H9 (cell line): ENCODE results near the gene CCDC9B. TPM values are rescaled to one million over a fixed set of nuclear protein-coding genes. Genes with fewer than 3 reads are reported as not detected.

Source experiments
- DNase-seq: peaks from one replicate; pipeline ENCODE4 v3.0.0-alpha.2; 2017
- H2AFZ ChIP-seq: one replicate; pipeline ENCODE4 v1.6.1; 2013; ENCODE audit warnings: mild to moderate bottlenecking, low read length, control low read depth, moderate library complexity
- H2AK5ac ChIP-seq: 2 replicates; pipeline ENCODE4 v1.6.1; 2013; ENCODE audit warnings: low read length, control low read depth, mixed read lengths; ENCODE audit not compliant: insufficient read length
- H2BK120ac ChIP-seq: one replicate; pipeline ENCODE4 v1.6.1; 2013; ENCODE audit warnings: low read depth, mild to moderate bottlenecking, low read length, control low read depth, inconsistent platforms; ENCODE audit not compliant: poor library complexity, severe bottlenecking
- H2BK12ac ChIP-seq: 2 replicates; pipeline ENCODE4 v1.6.1; 2013; ENCODE audit warnings: low read length, control low read depth, mixed read lengths, low read depth; ENCODE audit not compliant: insufficient read length
- H2BK15ac ChIP-seq: 2 replicates; pipeline ENCODE4 v1.6.1; 2013; ENCODE audit warnings: low read depth, low read length, control low read depth
- H2BK20ac ChIP-seq: one replicate; pipeline ENCODE4 v1.6.1; 2013; ENCODE audit warnings: low read depth, mild to moderate bottlenecking, low read length, control low read depth, inconsistent platforms; ENCODE audit not compliant: poor library complexity, severe bottlenecking
- H2BK5ac ChIP-seq: 2 replicates; pipeline ENCODE4 v1.6.1; 2013; ENCODE audit warnings: low read length, control low read depth, mixed read lengths; ENCODE audit not compliant: insufficient read length
- H3K14ac ChIP-seq: 2 replicates; pipeline ENCODE4 v1.6.1; 2013; ENCODE audit warnings: low read length, control low read depth; ENCODE audit not compliant: insufficient read depth
- H3K18ac ChIP-seq: 2 replicates; pipeline ENCODE4 v1.6.1; 2013; ENCODE audit warnings: low read depth, mild to moderate bottlenecking, mixed read lengths, low read length, control low read depth; ENCODE audit not compliant: insufficient read length
- H3K23ac ChIP-seq: 2 replicates; pipeline ENCODE4 v1.6.1; 2013; ENCODE audit warnings: low read length, control low read depth, mixed read lengths, low read depth; ENCODE audit not compliant: insufficient read length
- H3K23me2 ChIP-seq: 2 replicates; pipeline ENCODE4 v1.6.1; 2013; ENCODE audit warnings: low read depth, mild to moderate bottlenecking, mixed read lengths, low read length, control low read depth; ENCODE audit not compliant: insufficient read length, poor library complexity, severe bottlenecking
- H3K27ac ChIP-seq: 2 replicates; pipeline ENCODE4 v1.5.1; 2013; ENCODE audit warnings: low read length, control low read depth, mixed read lengths, low read depth; ENCODE audit not compliant: insufficient read length
- H3K27me3 ChIP-seq: 2 replicates; pipeline ENCODE4 v1.6.1; 2013; ENCODE audit warnings: low read length, control low read depth, inconsistent platforms; ENCODE audit not compliant: insufficient read depth
- H3K4ac ChIP-seq: 2 replicates; pipeline ENCODE4 v1.6.1; 2013; ENCODE audit warnings: low read depth, mild to moderate bottlenecking, control low read depth, inconsistent platforms, low read length, moderate library complexity
- H3K4me1 ChIP-seq: 2 replicates; pipeline ENCODE4 v1.6.1; 2013; ENCODE audit warnings: low read length, control low read depth, inconsistent platforms; ENCODE audit not compliant: insufficient read depth
- H3K4me2 ChIP-seq: 2 replicates; pipeline ENCODE4 v1.6.1; 2013; ENCODE audit warnings: low read length, control low read depth, mixed read lengths; ENCODE audit not compliant: insufficient read length, insufficient read depth
- H3K56ac ChIP-seq: 2 replicates; pipeline ENCODE4 v1.6.1; 2013; ENCODE audit warnings: low read depth, mild to moderate bottlenecking, mixed read lengths, low read length, control low read depth; ENCODE audit not compliant: insufficient read length
- H3K79me1 ChIP-seq: 2 replicates; pipeline ENCODE4 v1.6.1; 2013; ENCODE audit warnings: low read depth, mild to moderate bottlenecking, moderate library complexity, low read length, control low read depth, inconsistent platforms; ENCODE audit not compliant: insufficient read depth, poor library complexity, severe bottlenecking
- H3K79me2 ChIP-seq: 2 replicates; pipeline ENCODE4 v1.6.1; 2013; ENCODE audit warnings: low read length, control low read depth, inconsistent platforms; ENCODE audit not compliant: insufficient read depth
- H3K9ac ChIP-seq: 2 replicates; pipeline ENCODE4 v1.6.1; 2013; ENCODE audit warnings: low read length, control low read depth, mixed read lengths; ENCODE audit not compliant: insufficient read length; ENCODE audit errors: extremely low read depth
- H3K9me3 ChIP-seq: one replicate; pipeline ENCODE4 v1.6.1; 2013; ENCODE audit warnings: low read depth, low read length, inconsistent platforms; ENCODE audit not compliant: control insufficient read depth
- H3T11ph ChIP-seq: one replicate; pipeline ENCODE4 v1.6.1; 2013; ENCODE audit warnings: mild to moderate bottlenecking, low read length, control low read depth, inconsistent platforms
- H4K20me1 ChIP-seq: one replicate; pipeline ENCODE4 v1.6.1; 2013; ENCODE audit not compliant: control insufficient read depth, insufficient read length, insufficient read depth
- H4K5ac ChIP-seq: 2 replicates; pipeline ENCODE4 v1.6.1; 2013; ENCODE audit warnings: low read depth, mild to moderate bottlenecking, mixed read lengths, low read length, control low read depth; ENCODE audit not compliant: insufficient read length
- H4K8ac ChIP-seq: replicated peaks from 2 replicates; pipeline ENCODE4 v1.6.1; 2013; ENCODE audit warnings: low read length, control low read depth, mixed read lengths, low read depth; ENCODE audit not compliant: insufficient read length
- H4K91ac ChIP-seq: 2 replicates; pipeline ENCODE4 v1.6.1; 2013; ENCODE audit warnings: low read depth, mild to moderate bottlenecking, moderate library complexity, mixed read lengths, low read length, control low read depth; ENCODE audit not compliant: insufficient read length
- H3K27ac Mint-ChIP-seq, 3 experiments: 2 replicates in 2 of 3; 3 replicates in 1 of 3; pipeline ENCODE4 v1.8.0; 2020 to 2021; ENCODE audit warnings: mixed read lengths in 3 of 3, mild to moderate bottlenecking in 1 of 3, moderate library complexity in 1 of 3
- H3K27me3 Mint-ChIP-seq: 2 replicates; pipeline ENCODE4 v1.8.0; 2021; ENCODE audit warnings: low read depth, mild to moderate bottlenecking, moderate library complexity, mixed read lengths
- H3K36me3 Mint-ChIP-seq, 3 experiments: 2 replicates in 2 of 3; 3 replicates in 1 of 3; pipeline ENCODE4 v1.8.0; 2020 to 2021; ENCODE audit warnings: low read depth in 3 of 3, mixed read lengths in 3 of 3; ENCODE audit not compliant: insufficient read depth in 1 of 3
- H3K4me1 Mint-ChIP-seq, 2 experiments: 2 replicates each; pipeline ENCODE4 v1.8.0; 2020; ENCODE audit warnings: mixed read lengths in 2 of 2
- H3K4me3 Mint-ChIP-seq, 2 experiments: 2 replicates in 1 of 2; 3 replicates in 1 of 2; pipeline ENCODE4 v1.8.0; 2020 to 2021; ENCODE audit warnings: mild to moderate bottlenecking in 2 of 2, mixed read lengths in 2 of 2, moderate library complexity in 1 of 2
- H3K9me3 Mint-ChIP-seq, 2 experiments: 2 replicates in 1 of 2; 3 replicates in 1 of 2; pipeline ENCODE4 v1.8.0; 2020; ENCODE audit warnings: mild to moderate bottlenecking in 2 of 2, mixed read lengths in 2 of 2, moderate library complexity in 1 of 2
- WGBS: extraction: QIAGEN DNeasy Blood & Tissue Kit; methylation state at CpG from one replicate; pipeline ENCODE4 v1.1.7; 2013; ENCODE audit warnings: missing lambda C conversion rate, low lambda C conversion rate, mixed read lengths; ENCODE audit not compliant: insufficient read length; ENCODE audit errors: extremely low coverage; 5-methylcytosine and 5-hydroxymethylcytosine counted together
- total RNA-seq: library from RNA; stranded (reverse); gene quantifications from 2 replicates; pipeline ENCODE4 v1.2.1, GENCODE V29; 2021
- TF ChIP-seq, protein P1 (sequence below): fragments of 200-600 bp; sonication (generic); conservative IDR thresholded peaks from 3 replicates; pipeline ENCODE4 v1.8.0; 2021; ENCODE audit warnings: antibody characterized with exemption, mild to moderate bottlenecking

Gene CCDC9B
- total RNA-seq, 1 experiment from 2014 or later: 0.48 TPM

DNA sequence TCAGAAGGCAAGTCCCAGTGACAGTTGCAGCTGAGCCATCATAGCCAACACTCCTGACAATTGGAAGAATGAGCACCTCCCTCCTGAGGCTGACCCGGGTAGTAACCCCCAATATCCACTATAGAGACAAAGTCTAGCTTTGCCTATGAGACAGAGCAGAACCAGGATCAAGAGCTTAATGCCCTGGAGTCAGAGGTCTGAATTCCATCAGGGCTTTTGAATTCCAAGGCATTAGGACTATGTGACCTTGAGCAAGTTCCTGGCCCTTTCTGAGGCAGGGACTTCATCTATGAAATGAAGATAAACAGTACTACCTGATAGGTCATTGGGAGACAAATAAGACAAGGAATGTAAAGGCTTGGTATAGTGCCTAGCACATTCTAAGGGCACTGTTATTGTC lies 20.3 kb downstream of the CCDC9B start:
- TF ChIP-seq, protein P1, sequence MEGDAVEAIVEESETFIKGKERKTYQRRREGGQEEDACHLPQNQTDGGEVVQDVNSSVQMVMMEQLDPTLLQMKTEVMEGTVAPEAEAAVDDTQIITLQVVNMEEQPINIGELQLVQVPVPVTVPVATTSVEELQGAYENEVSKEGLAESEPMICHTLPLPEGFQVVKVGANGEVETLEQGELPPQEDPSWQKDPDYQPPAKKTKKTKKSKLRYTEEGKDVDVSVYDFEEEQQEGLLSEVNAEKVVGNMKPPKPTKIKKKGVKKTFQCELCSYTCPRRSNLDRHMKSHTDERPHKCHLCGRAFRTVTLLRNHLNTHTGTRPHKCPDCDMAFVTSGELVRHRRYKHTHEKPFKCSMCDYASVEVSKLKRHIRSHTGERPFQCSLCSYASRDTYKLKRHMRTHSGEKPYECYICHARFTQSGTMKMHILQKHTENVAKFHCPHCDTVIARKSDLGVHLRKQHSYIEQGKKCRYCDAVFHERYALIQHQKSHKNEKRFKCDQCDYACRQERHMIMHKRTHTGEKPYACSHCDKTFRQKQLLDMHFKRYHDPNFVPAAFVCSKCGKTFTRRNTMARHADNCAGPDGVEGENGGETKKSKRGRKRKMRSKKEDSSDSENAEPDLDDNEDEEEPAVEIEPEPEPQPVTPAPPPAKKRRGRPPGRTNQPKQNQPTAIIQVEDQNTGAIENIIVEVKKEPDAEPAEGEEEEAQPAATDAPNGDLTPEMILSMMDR: no peak
- peaks cover 43% of the 10 kb centered on the region for H3K27me3 Mint-ChIP-seq
- H3K27me3 ChIP-seq: no peaks in the 10 kb centered on the region; the same call in 1 of the 2 replicates

More for the DNA sequence above, 20.3 kb downstream of the CCDC9B start:
- Mint-ChIP-seq H3K36me3 (peaks cover 0 to 5% (median 0%) of the 10 kb centered on the region in 3 experiments; a peak in 2 of 7 replicates), H3K9me3 (peaks cover 0 to 6% of the 10 kb centered on the region in 2 experiments; a peak in 1 of 5 replicates), H3K27ac (no peak overlapping the region), H3K4me3 (no peak overlapping the region), H3K4me1 (peaks cover 25 to 28% of the 10 kb centered on the region in 2 experiments)
- H3K23me2 ChIP-seq: peaks cover 10% of the 10 kb centered on the region
- no peak overlapping the region for H3K23ac ChIP-seq
- no peak overlapping the region for H3K4me2 ChIP-seq
- no CpG with 5 or more reads among the region's 1 CpG for WGBS
- no peak overlapping the region for H2BK120ac ChIP-seq
- H3T11ph ChIP-seq: no peak overlapping the region
- no peak overlapping the region for H2BK20ac ChIP-seq
- no peak for DNase-seq
- no peak overlapping the region for H2BK15ac ChIP-seq
- no peak overlapping the region for H3K14ac ChIP-seq
- H3K4me1 ChIP-seq: 0 out of 2 replicates have a peak, but pooled peaks cover 4% of the 10 kb centered on the region
- no peak overlapping the region for H2BK12ac ChIP-seq
- no peak overlapping the region for H3K4ac ChIP-seq
- H2AFZ ChIP-seq: no peak overlapping the region
- H3K9ac ChIP-seq: no peak overlapping the region
- no peaks in the 10 kb centered on the region for H3K9me3 ChIP-seq
- H4K8ac ChIP-seq: no peak overlapping the region
- no peak overlapping the region for H4K5ac ChIP-seq
- no peak overlapping the region for H2BK5ac ChIP-seq
- H3K79me2 ChIP-seq: no peaks in the 10 kb centered on the region
- no peak overlapping the region for H3K27ac ChIP-seq
- H4K20me1 ChIP-seq: no peaks in the 10 kb centered on the region
- no peak overlapping the region for H3K56ac ChIP-seq
- no peak overlapping the region for H2AK5ac ChIP-seq
- H3K79me1 ChIP-seq: no peaks in the 10 kb centered on the region
- H4K91ac ChIP-seq: no peak overlapping the region
- no peak overlapping the region for H3K18ac ChIP-seq
